ENCODE measurements around the gene IRAK4.

The IRAK4 gene

DNA sequence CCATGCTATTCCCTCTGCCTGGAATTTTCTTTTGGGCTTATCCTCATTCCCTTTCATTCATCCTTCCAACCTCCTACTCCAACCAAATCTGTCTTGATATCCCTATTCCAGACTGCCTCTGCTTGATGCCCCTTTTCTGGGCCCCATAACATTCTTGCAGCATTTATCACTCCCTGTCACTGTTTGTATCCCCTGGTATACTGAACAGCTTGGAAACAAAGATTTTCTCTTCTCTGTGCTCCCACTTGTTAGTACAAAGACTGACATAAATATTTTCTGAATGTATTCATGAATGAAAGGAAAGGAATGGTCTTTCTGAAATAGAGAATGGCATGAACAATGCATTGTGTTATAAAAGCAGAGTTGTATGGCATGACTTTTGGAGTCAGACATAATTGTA lies 7.5 kb downstream of the IRAK4 start:
- DNase-seq (ENCODE audit: low spot score), result no peak

DNA sequence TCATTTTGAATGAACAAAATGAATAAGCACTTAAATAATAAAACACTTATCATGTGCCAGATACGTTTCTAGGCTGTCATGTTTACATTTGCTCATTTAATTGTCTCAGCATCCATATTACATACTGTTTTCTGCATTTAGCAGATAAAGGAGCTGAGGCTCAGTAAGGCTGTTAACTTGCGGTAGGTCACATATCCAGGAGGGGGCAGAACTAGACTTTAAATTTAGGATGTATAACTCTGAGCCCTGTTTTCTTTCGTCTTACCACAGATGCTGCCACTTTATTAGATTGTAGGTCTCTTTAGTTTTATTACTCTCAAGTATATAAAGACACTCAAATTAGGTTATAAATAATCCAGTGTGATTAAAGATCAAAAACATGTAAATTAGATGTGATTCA lies 17.7 kb downstream of the IRAK4 start:
- DNase-seq (ENCODE audit: low spot score), result peak; percentile 47

DNA sequence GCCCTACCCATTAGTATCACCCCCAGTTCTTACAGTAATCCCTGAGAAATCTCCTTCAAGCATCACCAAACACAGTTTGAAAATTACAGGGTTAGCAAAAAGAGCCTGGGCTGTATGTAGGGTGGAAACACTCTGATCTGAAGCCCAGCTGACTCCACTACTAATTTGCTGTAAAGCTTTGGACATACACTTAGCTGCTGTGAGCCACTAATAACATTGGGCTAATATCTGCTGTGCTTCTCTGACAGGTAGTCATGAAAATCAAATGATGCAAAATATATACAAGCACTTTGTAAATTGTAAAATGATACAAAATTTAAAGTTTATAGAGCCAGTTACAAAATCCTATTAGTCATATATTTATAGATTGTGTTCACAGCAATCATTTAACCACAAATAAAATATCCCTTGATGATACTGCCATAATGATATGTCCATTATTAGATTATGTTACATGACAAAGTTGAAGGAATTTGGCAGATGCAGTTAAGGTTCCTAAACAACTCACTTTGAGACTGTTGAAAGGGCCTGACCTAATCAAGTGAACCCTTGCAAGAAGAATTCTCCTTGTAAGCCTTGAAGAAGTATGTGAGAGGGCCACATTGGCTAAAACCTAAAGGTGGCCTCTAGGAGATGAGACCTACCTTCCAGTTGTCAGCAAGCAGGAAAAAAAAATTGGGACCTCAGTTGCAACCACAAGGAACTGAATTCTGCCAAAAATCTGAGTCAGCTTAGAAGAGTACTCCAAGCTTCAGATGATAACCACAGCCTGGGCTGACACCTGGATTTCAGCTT lies 28.3 kb downstream of the IRAK4 start:
- no peak for DNase-seq (ENCODE audit: low spot score)

DNA sequence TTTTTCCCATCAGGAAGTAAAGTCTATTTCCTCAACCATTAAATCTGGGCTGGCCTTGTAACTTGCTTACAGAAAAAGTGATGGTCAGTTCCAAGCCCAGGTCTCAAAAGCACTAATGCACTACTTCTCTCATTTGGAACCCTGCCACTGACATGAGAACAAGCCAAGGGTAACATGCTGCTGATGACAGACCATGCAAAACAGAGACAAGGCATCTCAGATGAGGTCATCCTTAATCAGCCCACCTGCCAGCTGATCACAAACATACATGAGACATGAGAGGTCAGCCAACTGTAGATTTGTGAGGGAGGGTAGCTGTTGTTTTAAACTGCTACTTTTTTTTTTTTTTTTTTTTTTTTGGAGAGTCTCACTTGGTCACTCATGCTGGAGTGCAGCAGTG lies 31.2 kb downstream of the IRAK4 start:
- DNase-seq (ENCODE audit: low spot score), result no peak

DNA sequence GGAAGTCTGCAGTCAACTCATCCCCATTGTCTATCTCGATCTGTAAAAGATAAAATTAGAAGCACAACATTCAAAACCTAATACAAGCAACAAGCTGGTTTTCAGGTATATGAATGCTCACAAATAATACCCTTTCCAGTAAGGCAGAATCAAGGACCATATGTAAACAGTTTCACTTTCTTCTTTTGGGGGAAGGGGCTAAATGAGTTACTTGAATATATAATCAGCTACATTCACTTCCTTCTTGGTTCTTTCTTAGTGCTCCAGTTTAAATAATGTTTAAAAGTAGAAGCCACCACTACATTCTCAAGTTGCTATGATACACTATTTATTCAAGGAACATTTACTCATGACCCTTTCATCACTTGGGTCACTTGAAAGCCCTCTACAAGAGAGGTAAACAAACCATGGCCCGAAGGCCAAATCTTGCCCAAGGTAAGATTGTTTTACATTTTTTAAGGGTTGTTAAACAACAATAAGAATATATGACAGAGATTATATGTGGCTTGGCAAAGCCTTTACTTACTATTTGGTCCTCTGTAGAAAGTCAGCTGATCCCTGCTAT lies 37.0 kb downstream of the IRAK4 start:
- no peak for DNase-seq (ENCODE audit: low spot score)

DNA sequence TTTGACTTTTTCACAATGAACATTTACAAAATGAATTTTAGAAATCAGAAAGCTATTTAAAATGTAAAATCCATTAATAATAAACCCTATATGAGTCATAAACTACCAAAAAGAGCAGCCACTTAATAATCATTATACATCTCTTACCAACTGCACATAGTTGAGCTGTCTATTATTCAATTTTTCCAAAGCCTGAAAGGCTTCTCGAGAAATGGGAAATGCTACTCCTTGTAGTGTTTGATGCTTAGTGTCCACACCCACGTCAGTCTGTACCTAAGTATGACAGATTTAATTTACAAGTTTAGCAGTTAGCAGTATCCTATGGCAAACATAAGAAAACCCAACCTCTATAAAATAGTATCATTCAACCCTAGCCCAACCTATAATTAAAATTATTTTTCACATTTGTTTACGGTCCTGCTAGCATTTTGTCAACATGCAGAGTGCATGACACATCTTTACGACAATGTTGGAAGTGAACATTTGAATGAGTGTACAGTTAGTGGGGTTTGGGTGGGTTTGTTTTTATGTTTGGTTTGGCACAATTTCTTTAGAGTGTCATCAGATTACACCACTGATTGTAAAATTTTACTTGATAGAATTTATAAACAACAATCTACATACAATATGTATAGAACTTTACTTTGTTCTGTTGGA lies 38.9 kb downstream of the IRAK4 start:
- no peak for DNase-seq (ENCODE audit: low spot score)

DNA sequence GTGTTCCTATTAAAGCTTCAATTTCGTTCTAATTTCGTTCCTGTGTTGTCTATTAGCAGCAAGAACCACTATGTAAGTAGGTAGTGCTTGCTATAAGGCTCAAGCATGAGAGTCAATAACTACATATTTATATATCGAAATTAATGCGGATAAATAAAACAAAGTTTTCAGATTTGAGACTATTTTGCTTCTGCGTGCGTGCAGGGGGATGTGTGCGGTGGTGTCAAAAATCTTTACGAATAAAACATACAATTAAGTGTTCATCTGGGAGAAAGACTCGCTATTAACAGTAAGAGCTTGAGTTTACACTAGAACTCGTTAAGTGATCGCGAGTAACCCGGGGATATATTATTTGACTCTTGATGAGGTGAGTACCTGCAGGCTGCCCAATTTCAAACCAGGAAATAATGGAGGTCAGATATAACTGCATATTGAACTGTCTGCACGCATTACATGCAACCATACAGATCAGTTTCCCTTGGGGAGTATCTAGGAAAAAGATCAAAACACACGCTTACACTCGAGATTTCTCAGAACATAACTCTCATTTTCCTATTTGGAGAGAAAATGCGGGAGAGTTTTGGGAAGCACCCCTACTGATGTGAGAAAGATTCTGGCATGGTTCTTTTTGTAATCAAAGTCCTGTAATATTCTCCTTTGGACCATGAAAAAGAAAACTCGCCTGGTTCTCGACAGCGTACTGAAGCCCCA lies 46.6 kb downstream of the IRAK4 start:
- peak; percentile 10 for DNase-seq (ENCODE audit: low spot score)

DNA sequence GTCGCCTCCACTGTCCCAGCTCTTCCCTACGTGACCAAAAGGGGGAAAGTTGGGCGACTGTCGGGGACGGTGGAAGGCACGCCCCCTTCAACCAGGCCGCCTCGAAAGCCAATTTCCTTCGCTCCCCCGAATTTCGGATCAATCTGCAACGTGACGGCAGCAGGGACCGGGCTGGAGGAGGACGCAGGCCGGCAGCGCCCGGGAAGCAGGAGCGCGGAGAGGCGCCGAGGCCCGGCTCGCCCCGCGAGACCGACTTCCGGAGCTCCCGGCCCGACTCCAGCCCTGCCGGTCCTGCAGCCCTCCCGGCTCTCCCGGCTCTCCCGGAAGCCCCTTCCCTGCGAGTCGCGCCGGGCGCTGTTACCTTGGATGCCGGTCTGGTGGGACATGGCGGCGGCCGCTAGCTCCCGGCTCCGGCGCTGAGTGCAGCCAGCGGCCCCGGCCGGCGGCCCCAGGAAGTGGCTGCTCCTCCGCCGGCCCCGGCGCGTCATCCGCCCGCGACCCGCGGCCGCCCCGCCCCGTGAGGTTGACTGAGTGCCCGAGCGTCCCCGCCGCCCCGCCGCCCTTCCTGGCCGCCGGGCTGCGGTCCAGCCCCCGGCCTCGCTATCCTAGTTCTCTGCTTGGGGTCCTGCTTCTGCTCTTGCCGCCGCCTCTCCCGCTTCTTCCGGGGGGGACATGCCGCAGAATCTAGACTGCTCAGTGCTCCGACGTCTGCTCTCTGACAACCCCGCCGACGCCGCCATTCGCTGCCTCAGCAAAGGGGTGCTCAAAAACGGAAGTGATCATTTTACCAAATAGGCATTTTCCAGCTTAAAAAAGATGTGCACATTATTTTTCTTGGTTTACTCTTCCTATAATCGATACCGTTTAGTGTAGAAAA lies 47.3 kb downstream of the IRAK4 start, which contains the start of gene TWF1:
Gene TWF1, minus strand, starts transcription at position 458 of the 877 bp plus-strand sequence. Its CDS starts 72 bp downstream, at position 386.
- peak; percentile 79 for DNase-seq (ENCODE audit: low spot score)

DNA sequence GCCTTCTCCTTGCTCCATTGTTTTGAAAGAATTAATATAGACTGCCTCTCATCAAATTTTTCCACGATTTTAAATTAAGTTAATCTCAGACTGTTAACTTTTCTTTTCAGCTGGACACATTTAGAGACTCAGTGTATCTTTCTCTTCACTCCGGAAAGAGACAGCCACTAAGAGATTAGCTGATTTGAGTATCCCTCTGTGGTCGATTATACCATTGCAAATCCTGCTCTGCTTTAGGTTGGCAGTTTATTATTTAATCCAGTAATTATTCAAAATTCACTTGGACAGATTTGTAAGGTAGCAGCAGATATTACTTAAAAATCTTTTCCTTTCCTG lies 48.0 kb downstream of the IRAK4 start:
- DNase-seq (ENCODE audit: low spot score), result no peak

DNA sequence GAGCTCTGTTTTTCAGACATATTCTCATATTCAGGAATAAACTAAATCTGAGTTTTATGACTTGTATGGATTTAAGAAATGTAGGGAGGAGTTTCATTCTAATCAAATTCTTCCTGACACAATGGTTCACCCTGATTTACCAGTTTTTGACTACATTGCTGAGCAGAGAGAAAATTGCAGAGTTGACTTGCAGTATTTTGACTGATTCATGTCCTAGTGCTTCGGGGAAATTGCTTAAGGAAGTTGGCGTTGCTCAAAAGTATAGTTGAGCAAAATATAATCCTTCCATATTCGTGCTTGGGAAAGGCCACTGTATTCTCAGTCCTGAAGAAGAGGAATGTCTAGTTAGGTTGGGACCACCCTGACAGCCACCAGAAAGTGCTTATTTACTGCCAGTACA lies 48.6 kb downstream of the IRAK4 start:
- DNase-seq (ENCODE audit: low spot score), result no peak

DNA sequence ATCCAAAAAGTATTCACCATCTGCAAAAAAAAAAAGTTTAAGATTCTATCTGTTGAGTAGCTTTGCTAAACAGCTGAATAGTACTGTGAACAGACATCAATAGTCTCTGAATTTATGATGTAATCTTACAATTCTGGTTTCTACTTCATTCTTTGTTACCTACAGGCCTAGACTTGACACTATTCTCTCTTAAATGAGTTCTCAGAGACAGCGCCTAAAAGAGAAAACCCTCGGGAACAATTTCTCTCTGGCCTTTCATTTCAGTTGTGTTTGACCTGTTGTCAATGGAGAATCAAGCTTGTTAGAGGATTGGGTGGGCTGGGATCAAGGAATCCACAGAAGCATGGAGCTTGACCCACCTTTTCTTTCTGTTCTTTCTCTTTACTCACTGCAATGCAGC lies 53.3 kb downstream of the IRAK4 start:
- no peak for DNase-seq (ENCODE audit: low spot score)

DNA sequence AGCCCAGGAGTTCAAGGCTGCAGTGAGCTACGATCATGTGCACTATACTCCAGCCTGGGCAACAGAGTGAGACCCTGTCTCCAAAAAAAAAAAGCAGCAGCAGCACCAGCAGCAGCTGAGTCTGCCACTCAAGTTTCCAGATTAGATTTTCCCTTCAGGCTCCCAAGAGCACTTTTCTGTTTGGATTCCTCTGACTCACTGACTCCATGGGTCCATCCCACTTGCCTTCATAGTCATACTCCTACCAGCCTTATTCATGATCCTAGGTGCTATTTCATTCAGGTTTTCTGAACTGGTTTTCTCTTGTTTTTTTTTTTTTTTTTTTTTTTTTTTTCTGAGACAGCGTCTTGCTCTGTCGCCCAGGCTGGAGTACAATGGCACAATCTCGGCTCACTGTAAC lies 54.2 kb downstream of the IRAK4 start:
- DNase-seq (ENCODE audit: low spot score), result no peak

DNA sequence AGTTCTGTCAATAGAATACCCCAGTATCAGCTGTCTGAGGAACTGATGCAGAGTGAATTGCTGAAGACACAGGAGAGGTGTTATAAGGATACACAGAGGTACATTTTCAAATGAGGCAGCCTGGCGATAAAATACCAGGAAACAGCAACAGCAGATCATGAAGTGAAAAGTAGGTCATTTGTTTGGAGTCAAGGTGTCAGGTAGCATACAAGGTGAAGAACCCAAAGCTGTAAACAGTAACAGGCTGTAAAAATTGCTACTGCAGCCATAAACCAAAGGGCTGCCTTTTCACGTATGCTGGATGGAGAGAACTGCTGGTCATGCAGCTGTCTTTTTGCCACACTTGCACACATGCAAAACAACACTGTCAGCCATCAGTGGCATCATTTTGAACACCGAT lies 56.7 kb downstream of the IRAK4 start:
- no peak for DNase-seq (ENCODE audit: low spot score)

DNA sequence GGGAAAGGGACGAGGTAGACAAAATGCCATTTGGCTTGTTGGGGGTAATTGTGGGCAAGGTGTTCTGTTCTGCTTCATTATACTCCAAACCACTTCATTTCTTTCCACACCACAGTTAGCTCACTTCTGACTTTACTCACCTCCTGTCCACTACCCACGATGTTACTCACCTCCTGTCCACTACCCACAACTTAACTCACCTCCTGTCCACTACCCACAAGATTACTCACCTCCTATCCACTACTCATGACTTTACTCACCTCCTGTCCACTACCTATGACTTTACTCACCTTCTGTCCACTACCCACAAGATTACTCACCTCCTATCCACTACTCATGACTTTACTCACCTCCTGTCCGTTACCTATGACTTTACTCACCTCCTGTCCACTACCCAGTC lies 57.4 kb downstream of the IRAK4 start:
- DNase-seq (ENCODE audit: low spot score), result no peak

DNA sequence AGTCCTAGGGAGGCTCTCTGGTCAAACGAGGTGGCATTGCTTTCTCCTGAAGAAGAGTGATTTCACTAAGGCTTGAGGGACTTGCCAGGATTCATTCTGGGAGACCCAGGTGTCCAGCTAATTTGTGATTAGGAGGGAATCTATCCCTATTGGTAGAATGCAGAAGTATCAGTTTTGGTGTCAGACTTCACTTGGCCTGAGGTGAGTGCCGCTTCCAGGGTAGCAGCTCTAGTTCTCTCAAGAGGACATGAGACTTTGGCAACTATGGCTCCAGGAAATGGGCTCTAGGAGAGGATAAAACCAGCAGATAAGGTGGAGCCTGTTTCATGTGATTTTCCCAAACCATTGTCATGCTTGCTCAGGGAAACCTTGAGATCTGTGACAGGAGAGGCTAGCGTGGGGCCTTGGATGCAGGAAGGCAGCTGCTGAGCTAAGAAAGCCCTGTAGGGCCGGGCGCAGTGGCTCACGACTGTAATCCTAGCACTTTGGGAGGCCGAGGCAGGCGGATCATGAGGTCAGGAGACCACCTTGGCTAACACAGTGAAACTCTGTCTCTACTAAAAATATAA lies 65.5 kb downstream of the IRAK4 start:
- no peak for DNase-seq (ENCODE audit: low spot score)

DNA sequence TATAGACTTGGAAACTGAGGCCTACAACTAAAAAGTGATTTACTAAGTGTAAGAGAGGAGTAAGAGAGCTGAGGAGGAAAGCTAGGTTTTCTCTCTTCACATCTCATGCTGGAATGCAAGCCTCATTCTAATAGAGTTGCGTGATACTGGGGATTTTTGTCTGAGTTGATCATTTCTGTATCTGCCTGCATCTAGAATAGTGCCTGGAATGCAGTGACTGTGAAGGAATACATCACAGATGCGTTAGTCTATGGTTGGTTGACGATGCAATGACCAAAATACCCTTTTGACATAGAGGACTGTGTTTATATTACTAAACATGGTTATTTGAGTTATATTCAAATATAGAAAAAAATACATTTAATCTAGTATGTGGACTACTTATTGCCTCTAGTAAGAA lies 67.9 kb downstream of the IRAK4 start:
- DNase-seq (ENCODE audit: low spot score), result no peak

DNA sequence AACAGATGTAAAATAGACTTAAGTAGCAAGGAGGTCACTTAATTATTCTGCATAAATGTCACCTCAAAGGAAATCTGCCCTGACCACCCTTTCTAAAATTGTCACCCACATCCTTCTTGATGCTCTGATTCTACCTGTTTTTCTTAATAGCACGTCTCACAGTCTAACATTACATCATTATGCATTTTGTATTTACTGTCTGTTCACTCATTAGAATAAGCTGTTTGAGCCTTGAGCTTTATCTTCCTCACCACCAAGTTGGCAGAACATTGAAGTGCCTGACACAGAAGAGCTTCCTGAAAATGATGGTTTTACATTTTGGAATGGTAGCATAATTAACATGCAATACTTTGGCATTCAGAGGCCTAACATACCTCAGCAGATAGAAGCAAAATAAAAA lies 68.3 kb downstream of the IRAK4 start:
- no peak for DNase-seq (ENCODE audit: low spot score)

DNA sequence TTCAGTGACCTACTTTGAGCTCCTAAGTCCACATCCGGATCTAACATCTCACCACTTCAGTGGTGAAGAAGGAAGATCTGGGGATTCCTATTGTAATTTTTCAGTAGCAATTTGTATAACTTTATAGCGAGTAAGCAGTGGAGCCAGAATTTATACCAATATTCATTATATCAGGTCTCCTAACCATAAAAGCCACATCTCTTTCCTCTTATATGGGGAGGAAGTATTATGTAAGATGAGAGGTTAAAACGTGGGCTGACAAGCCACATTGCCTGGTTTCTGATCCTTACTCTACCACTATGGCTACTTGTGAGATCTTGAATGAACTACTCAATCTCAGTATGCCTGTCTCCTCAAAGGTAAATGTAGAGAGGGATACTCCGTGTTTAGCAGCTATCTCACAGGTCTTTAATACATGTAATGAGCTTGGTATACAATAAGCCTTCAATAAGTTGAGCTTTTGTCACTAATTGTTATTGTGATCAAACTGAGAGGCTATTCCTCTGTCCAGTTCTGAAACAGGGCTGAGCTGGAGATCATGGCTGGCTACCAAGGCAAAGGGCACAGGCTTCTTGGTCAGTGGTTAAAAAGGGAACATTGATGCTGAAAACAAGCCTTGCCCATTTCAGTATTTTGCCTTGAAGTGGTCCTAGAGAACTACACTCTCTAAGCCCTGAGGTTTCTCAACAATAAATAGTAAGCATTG lies 73.9 kb downstream of the IRAK4 start:
- DNase-seq (ENCODE audit: low spot score), result no peak

DNA sequence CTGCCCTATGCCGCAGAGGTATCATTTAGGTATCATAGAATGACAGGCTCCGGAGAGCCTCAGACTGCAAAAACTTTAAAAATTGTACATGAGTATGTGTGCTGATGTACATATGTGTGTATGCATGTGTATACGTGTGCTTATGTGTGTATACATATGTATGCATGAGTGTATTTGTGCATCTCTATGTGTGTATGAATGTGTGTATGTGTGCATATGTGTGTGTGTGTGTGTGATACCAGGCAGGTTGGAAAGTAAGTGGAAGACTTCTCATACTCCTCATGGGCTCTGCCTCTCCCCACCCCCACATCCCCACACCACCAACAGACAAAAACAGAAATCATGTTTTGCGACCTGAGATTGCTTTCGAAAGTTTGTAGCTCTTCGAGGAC lies 76.5 kb downstream of the IRAK4 start:
- DNase-seq (ENCODE audit: low spot score), result no peak

DNA sequence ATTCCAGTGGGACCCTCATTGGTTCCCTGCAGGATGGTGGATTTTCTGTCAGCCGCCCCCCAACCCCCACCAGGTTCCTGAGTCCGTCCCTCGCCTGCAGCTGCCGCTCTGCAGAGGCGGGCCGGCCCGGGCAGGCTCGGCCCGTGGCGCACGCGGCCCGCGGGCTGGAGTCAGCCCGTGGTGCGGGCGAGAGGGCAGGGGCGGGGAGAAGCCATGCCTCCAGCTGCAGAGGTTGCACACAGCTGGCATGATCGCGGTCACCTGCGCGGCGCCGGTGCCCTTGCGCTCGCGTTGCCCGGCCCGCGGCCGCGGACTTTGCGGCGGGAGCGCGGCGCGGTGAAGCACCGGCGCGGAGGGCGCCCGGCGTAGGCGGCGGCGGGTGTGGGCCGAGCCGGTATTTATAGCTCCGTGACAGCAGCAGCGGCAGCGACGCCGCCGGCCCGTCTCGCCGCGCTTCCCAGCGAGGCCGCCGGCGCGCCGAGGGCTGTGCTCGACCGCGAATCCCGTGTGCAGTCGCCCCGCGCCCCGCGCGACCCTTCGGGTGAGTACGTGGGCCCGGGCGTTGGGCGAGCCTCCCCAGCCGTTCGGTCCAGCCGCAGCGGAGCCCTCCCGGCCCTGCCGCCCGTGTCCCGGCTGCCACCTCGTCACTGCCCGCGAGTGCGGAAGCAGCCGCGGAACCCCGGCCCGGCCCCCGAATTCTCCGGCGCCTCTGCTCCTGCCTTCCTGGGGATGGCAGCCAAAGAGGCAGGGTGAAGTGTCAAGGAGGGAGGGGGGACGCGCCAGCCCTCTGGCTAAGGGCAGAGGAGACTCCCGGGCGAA lies 77.1 kb downstream of the IRAK4 start, which contains the start of gene TMEM117:
Gene TMEM117, plus strand, starts transcription at position 426 of the 819 bp plus-strand sequence.
- peak; percentile 37 for DNase-seq (ENCODE audit: low spot score)
